NOMO-1 (cell line): ENCODE data around the gene SHF.
"Not testable (repeated sequence)": the region's sequence is repeated elsewhere in the genome, so short reads cannot be mapped to it uniquely, and the experiment has no call there.

Experiments used
- DNase-seq, 2 experiments: peaks; one replicate each; lab custom pipeline; 2025; ENCODE audit not compliant: unreplicated experiment in 2 of 2; lab: John Stamatoyannopoulos, UW

SHF gene

DNA sequence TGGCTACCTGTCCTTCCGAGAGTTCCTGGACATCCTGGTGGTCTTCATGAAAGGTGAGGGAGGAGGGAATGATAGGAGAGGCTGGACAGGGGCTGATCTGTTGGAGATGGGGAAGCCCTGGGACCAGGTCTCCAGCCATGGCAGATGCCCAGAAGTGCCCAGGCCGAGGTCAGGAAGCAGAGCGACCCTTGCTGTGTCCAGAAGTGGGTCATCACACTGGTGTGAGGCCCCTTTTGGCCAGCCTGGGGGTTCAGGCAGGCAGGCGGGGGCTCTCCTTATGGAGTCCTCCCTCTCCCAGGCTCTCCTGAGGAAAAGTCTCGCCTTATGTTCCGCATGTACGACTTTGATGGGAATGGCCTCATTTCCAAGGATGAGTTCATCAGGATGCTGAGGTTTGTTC is 40.2 kb downstream of the SHF start:
- DNase-seq, result no peak

DNA sequence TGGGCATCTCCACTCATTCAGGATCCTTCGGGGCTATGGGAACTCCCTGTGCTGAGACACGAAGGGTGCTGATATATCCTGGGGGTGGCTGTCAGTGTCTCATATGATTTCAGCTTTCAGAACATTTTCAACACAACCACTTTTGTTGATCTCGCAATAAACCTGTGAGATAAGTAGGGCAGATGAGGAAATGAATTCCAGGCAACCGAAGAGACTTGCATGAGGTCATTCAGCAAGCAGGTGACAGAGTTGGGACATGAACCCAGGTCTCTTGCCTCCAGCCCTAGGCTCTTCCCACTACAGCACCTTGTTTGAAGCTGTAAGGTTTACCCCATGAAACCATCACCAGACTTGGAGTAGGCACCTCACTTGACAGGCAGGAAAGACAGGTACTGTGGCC is 41.4 kb downstream of the SHF start:
- DNase-seq, result no peak

- no peak for DNase-seq
Measured at GRCh38 chr15:45144775-45145174, 43.0 kb downstream of the SHF start.

DNA sequence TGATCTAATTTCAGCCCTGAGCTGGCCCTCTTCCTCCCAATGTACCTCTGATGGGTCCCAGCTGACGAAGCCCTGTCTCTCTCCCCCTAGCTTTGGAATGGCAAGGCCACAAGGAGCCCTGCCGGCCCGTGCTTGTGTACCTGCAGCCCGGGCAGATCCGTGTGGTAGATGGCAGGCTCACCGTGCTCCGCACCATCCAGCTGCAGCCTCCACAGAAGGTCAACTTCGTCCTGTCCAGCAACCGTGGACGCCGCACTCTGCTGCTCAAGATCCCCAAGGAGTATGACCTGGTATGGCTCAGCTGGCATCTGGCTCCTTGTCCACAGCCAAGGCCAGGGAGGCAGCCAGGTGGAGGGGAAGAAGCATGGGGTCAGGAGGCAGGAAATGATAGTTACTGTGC is 43.8 kb downstream of the SHF start:
- no peak for DNase-seq

DNA sequence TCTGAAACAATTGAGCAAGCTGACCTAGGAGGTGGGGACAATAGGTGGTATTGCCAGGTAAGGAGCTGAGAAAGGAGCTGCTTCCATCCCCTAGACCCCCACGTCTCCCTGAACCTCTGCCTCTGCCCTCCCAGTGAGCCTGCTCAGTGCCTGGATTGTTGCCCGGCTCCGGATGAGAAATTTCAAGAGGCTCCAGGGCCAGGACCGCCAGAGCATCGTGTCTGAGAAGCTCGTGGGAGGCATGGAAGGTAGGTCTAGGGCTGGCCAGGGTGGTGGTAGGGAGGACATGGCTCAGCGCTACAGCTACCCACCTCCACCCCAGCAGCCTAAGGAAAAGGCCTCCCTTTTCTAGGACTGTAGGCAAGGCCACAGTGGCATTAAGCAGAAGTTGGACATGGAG is 44.7 kb downstream of the SHF start:
- DNase-seq, result no peak

DNA sequence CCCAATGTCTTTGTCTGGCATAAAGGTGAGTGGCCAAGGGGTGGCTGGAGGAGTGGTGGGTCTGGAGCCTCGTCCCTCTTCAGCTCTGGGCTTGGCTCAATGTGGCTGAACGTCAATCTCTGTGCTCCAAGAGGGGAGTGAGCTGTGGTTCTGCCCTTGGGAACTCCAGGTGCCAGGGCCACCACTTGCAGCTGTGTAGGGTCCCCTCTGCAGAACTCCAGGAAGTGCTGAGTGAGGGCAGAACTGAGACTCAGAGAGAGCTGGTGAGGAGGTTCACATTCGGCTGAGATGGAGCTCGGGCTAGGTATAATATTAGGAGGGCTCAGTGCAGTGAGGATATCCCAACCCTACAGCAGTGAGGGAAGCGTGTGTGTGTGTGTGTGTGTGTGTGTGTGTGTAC is 46.4 kb downstream of the SHF start:
- no peak for DNase-seq

DNA sequence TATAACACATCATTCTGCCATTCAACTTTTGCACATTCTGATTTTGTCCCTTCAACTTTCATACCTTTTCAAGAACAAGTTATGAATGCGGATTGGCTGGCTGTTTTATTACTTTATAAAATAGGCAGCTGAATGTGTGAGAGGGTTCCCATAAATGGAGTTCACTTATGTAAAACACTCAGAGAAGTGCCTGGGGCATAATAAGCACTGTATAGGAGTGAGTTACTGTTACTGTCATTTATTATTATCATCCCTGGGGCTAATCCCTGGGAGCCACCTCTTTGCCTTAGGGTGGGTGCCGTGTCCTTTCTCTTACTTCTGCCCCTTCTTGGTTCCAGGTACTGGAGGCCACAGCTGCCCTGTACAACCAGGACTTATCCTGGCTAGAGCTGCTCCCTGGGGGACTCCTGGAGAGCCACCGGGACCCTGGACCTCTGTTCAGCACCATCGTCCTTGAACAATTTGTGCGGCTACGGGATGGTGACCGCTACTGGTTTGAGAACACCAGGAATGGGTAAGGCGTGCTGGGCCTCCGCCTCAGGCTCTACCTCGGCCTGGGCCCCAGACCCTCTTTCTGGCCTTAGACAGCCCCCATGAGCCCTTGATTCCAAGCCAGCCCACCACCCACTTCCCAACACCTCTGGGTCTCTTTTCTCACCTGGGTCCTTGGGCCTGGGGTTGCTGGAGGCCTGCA is 47.1 kb downstream of the SHF start:
- DNase-seq, result no peak

- no peak for DNase-seq
Measured at GRCh38 chr15:45139770-45140169, 48.0 kb downstream of the SHF start.

DNA sequence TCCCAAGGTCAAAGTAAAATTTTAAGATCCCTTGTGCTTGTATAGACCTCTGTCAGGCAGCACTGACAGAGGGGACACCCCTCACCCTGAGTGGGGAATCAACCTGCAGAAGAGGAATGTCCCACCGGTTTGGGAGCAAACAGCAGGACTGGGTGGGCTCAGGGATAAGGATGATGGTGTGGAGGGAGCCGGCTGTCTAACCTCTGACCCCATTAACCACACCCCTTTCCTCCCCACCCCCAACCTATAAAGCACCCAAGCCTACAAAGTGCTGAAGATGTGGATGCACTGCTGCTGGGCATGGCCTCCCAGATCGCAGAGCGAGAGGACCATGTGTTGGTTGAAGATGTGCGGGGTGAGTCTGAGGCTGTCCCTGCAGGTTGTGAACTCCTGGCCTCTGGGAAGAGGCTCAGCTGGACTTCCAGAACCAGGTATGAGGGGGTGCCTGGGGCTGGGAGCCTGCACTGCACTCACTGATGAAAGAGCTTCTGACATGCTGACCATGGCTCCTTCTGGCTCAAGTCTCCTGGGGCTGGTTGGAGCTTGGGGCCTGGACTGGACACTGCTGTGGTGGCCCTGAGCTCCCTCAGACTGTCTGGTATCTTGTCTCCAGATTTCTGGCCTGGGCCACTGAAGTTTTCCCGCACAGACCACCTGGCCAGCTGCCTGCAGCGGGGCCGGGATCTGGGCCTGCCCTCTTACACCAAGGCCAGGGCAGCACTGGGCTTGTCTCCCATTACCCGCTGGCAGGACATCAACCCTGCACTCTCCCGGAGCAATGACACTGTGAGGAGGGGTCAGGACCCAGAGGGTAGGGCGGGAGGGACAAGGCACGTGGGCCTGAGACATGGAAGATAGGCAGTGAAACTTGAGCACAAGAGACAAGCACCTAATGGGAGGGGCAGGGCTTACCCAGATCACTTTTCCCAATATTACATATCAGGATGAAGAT is 48.7 kb downstream of the SHF start:
- no peak for DNase-seq

DNA sequence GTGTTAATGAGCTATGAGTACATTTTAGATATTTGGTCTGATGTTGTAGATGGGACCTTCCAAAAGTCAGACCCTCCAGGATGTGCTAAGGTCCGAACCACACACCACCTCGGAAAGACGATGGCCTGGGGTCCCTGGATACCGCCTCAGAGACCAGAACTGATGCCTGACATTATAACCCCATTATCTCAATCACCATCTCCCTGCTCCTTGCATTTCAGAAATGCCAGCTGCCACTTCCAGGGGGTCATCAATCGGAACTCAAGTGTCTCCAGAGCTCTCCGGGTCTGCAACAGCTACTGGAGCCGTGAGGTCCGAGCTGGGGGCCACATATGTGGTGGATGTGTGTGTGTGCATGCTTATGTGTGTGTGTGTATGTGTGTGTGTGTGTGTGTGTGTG is 50.1 kb downstream of the SHF start:
- no peak for DNase-seq

- no peak for DNase-seq
Measured at GRCh38 chr15:45136378-45136764, 51.4 kb downstream of the SHF start.

DNA sequence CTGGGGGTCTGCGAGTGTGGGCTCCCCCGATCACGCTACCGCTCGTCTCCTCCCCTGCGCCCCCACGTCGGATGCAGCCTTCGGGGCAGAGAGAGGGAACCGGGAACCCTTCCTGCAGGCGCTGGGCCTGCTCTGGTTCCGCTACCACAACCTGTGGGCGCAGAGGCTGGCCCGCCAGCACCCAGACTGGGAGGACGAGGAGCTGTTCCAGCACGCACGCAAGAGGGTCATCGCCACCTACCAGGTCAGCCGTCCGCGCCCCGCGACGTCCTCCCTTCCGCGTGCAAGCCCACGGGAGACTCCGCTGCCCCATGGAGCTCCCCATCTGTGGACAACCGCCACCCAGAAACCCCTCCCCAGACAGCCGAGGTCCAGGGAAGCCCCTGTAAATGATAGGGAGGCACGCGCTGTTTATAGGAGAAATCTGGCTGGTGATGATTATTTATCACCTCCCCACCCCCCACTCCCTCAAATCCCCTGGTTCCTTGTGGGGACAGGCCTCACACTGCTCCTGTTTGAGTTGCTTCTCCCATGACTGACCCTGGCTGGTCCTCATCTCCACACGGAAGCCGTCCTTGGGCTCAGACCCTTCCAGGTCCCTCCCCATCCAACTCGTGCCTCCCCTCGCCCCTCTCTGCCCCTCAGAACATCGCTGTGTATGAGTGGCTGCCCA is 51.9 kb downstream of the SHF start:
- DNase-seq, result not testable (repeated sequence)

- DNase-seq, result no peak
Measured at GRCh38 chr15:45134682-45135604, 52.8 kb downstream of the SHF start.

- no peak for DNase-seq
Measured at GRCh38 chr15:45134046-45134445, 53.7 kb downstream of the SHF start.

- DNase-seq, result no peak
Measured at GRCh38 chr15:45133561-45133920, 54.2 kb downstream of the SHF start.

DNA sequence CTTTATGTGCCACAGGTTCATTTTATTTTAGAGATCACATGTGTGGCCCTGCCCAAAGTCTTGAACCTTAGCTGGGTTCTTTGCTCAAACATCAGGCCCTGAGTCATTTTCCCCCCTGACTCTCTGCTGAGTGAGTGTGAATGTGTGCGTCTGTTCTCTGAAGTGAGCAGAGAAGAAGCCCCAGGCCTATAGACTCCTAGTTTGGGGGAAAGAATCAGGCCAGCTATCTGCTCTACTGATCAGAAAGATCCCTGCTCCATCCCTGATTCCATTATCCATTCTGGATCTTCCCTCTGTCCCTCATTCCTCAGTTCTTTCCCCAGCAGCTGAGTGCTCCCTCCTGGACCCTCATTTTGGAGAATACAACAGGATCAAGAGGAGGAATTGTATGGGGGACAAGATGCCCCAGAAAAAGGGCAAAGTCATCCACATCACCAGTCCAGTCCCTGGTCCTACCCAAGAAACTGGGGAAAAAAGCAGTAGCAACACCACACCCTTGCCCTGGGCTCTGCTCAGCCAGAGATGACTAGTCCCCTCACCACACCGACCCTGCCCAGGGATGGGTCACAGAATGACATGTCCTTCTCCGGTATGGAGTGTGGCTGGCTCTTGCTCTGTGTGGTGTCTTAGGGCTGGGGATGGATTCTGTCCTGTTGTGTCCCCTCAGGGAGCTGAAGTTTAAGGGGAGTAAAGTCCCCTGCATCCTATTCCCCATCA is 54.8 kb downstream of the SHF start:
- no peak for DNase-seq

DNA sequence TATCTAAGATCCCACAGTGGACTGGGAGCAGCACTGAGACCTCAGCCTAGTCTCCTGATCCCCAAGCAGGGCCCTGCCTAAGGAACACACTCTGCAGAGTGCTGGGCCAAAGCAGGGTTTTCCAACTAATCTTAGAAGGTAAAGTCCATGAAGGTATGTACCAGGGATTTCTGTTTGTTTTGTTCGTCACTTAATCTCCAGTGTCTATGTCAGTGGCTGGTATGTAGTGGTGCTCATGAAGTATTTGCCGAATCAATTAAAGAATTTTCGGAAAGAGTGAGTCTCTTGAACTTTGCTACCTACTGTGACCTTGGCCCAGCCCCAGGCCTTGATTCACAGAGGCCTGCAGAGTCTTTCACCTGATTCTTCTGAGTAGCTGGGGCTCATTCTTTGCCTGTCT is 56.3 kb downstream of the SHF start:
- no peak for DNase-seq

GRCh38 chr15:45130291-45131000 is 57.3 kb downstream of the SHF start:
- DNase-seq, result no peak

GRCh38 chr15:45129651-45130129 is 58.1 kb downstream of the SHF start, which contains the start of the genes DUOX1 and DUOXA1:
Gene DUOX1 (plus strand): TSS chr15:45129994. CDS start chr15:45131967, 1,973 bp downstream.
Gene DUOXA1 (minus strand): TSS chr15:45129879. CDS start chr15:45123014, 6,865 bp downstream.
- no peak for DNase-seq
